GM12878 (cell line): ENCODE data around the gene MIPOL1. TPM values are rescaled to one million over a fixed set of nuclear protein-coding genes. Genes with fewer than 3 reads are reported as not detected.

Experiments
- ATAC-seq: fragments of 200-7000 bp; cut with Tn5 transposase; 3 replicates; pipeline ENCODE4 v1.9.1; 2020; ENCODE audit warnings: mild to moderate bottlenecking, moderate library complexity
- BruUV-seq: library from RNA; stranded (reverse); fragments of 400-500 nt; replicated peaks from 2 replicates; lab custom pipeline; 2021; lab: Mats Ljungman, UMichigan
- CTCF ChIA-PET: fragments of 300-600 bp; sonication (Branson Sonifier 250); formaldehyde crosslinking; extraction: SDS; loops from one replicate; lab custom pipeline; 2021; ENCODE audit warnings: inconsistent platforms; lab: Yijun Ruan, JAX
- POLR2A ChIA-PET: fragments of 350-600 bp; formaldehyde crosslinking; extraction: SDS; loops from one replicate; lab custom pipeline; 2021; ENCODE audit warnings: inconsistent platforms; lab: Charles Lee
- RAD21 ChIA-PET: fragments of 300-600 bp; sonication (Branson Sonifier 250); formaldehyde crosslinking; loops from one replicate; lab custom pipeline; 2023; ENCODE audit warnings: antibody characterized with exemption; ENCODE audit not compliant: unreplicated experiment; lab: Charles Lee
- SMC1A ChIA-PET: fragments of 300-600 bp; sonication (Branson Sonifier 250); formaldehyde crosslinking; loops from one replicate; lab custom pipeline; 2023; ENCODE audit not compliant: unreplicated experiment, uncharacterized antibody; lab: Charles Lee
- DNase-seq: peaks from one replicate; pipeline ENCODE4 v3.0.0-alpha.2; 2011; ENCODE audit warnings: low read depth, low spot score
- FAIRE-seq: peaks from 3 replicates; lab custom pipeline; 2011; peaks lifted over from hg19 to GRCh38; lab: Jason Lieb, UNC
- H2AFZ ChIP-seq: 2 replicates; pipeline ENCODE4 v1.6.0; 2011; ENCODE audit warnings: low read depth, low read length, control low read depth; ENCODE audit not compliant: control insufficient read depth
- H3K27ac ChIP-seq: 2 replicates; pipeline ENCODE4 v1.5.1; 2011; ENCODE audit warnings: control low read depth; ENCODE audit not compliant: control insufficient read depth, insufficient read depth
- H3K27me3 ChIP-seq, 2 experiments: replicated peaks in 1 of 2; 2 replicates each; pipeline versions ENCODE4 v1.6.0 to v1.6.1; 2011; ENCODE audit warnings: low read length in 1 of 2; ENCODE audit not compliant: control insufficient read depth in 2 of 2, insufficient read depth in 2 of 2
- H3K36me3 ChIP-seq, 2 experiments: 2 replicates each; pipeline ENCODE4 v1.5.1; 2011; ENCODE audit warnings: low read length in 1 of 2; ENCODE audit not compliant: control insufficient read depth in 2 of 2, insufficient read depth in 2 of 2
- H3K4me1 ChIP-seq: 2 replicates; pipeline ENCODE4 v1.6.1; 2011; ENCODE audit warnings: mild to moderate bottlenecking, low read length, moderate library complexity, mixed read lengths; ENCODE audit not compliant: control insufficient read depth, insufficient read depth
- H3K4me2 ChIP-seq: 2 replicates; pipeline ENCODE4 v1.6.0; 2011; ENCODE audit warnings: control low read depth; ENCODE audit not compliant: control insufficient read depth, insufficient read depth
- H3K4me3 ChIP-seq: fragments of 200-600 bp; sonication (generic); 2 replicates; pipeline ENCODE4 v1.5.1; 2016
- H3K79me2 ChIP-seq: 2 replicates; pipeline ENCODE4 v1.6.0; 2011; ENCODE audit warnings: low read length; ENCODE audit not compliant: control insufficient read depth, insufficient read depth
- H3K9ac ChIP-seq: 2 replicates; pipeline ENCODE4 v1.8.0; 2011; ENCODE audit warnings: low read length, control low read depth, mixed read lengths; ENCODE audit not compliant: control insufficient read depth, insufficient read depth
- H3K9me3 ChIP-seq: replicated peaks from 3 replicates; pipeline ENCODE4 v1.5.1; 2011; ENCODE audit warnings: mild to moderate bottlenecking, low read length; ENCODE audit not compliant: control insufficient read depth, insufficient read depth
- H4K20me1 ChIP-seq: 2 replicates; pipeline ENCODE4 v1.6.0; 2011; ENCODE audit not compliant: control insufficient read depth, insufficient read depth
- CEBPB ChIP-seq, 2 experiments: fragments of 150-350 bp in 1 of 2; IDR thresholded peaks; 2 replicates each; pipeline ENCODE4 v1.6.1; 2012 to 2014; ENCODE audit warnings: low read depth in 2 of 2, low read length in 2 of 2, borderline replicate concordance in 1 of 2, inconsistent platforms in 1 of 2
- CTCF ChIP-seq, 3 experiments: IDR thresholded peaks in 2 of 3; conservative IDR thresholded peaks in 1 of 3; 2 replicates each; pipeline ENCODE4 v1.5.1; 2011; ENCODE audit warnings: low read depth in 3 of 3, low read length in 3 of 3, mild to moderate bottlenecking in 3 of 3, control low read depth in 2 of 3, moderate library complexity in 2 of 3, inconsistent platforms in 1 of 3, mixed read lengths in 1 of 3; ENCODE audit not compliant: control insufficient read depth in 2 of 3, insufficient read depth in 1 of 3; ENCODE audit errors: extremely low read depth in 1 of 3
- CUX1 ChIP-seq: IDR thresholded peaks from 2 replicates; pipeline ENCODE4 v1.6.1; 2012; ENCODE audit warnings: improper control_type of control experiment, low read depth, low read length; ENCODE audit not compliant: insufficient replicate concordance
- GATAD2B ChIP-seq: fragments of 450-650 bp; conservative IDR thresholded peaks from 2 replicates; pipeline ENCODE4 v1.6.1; 2017; ENCODE audit warnings: low read depth, mild to moderate bottlenecking, moderate library complexity
- IRF4 ChIP-seq: IDR thresholded peaks from 2 replicates; pipeline ENCODE4 v1.6.1; 2011; ENCODE audit warnings: low read depth, low read length
- MEF2A ChIP-seq: IDR thresholded peaks from 2 replicates; pipeline ENCODE4 v1.6.1; 2011; ENCODE audit warnings: low read depth, mild to moderate bottlenecking, low read length, moderate library complexity; ENCODE audit not compliant: insufficient read depth
- NFIC ChIP-seq: IDR thresholded peaks from 2 replicates; pipeline ENCODE4 v1.6.1; 2012; ENCODE audit warnings: low read depth, mild to moderate bottlenecking, inconsistent platforms, low read length, moderate library complexity
- NR2F1 ChIP-seq: fragments of 450-650 bp; conservative IDR thresholded peaks from 2 replicates; pipeline ENCODE4 v1.6.1; 2017; ENCODE audit warnings: mild to moderate bottlenecking
- SKIL ChIP-seq: fragments of 450-650 bp; IDR thresholded peaks from 2 replicates; pipeline ENCODE4 v1.6.1; 2017; ENCODE audit warnings: mild to moderate bottlenecking, low read depth, inconsistent platforms; ENCODE audit not compliant: poor library complexity, severe bottlenecking
- SUPT20H ChIP-seq: IDR thresholded peaks from 2 replicates; pipeline ENCODE4 v1.6.1; 2011; ENCODE audit warnings: low read depth, mild to moderate bottlenecking, low read length, moderate library complexity, borderline replicate concordance; ENCODE audit not compliant: control insufficient read depth
- TCF3 ChIP-seq: IDR thresholded peaks from 2 replicates; pipeline ENCODE4 v1.6.1; 2012; ENCODE audit warnings: low read depth, mild to moderate bottlenecking, low read length, borderline replicate concordance; ENCODE audit not compliant: insufficient read depth
- TCF7 ChIP-seq: IDR thresholded peaks from 2 replicates; pipeline ENCODE4 v1.6.1; 2014; ENCODE audit warnings: antibody characterized with exemption, borderline replicate concordance
- USF2 ChIP-seq: IDR thresholded peaks from 2 replicates; pipeline ENCODE4 v1.6.1; 2011; ENCODE audit warnings: low read depth, low read length, improper control_type of control experiment, borderline replicate concordance
- in situ Hi-C: fragments of 300-500 bp; cut with MboI; formaldehyde crosslinking; loops from 9 replicates; pipeline ENCODE4 v1.14.3; 2018; ENCODE audit warnings: mixed read lengths
- intact Hi-C: fragments of 100-400 bp; cut with micrococcal nuclease; formaldehyde crosslinking; loops from one replicate; pipeline ENCODE4 v1.14.2; 2022; ENCODE audit not compliant: unreplicated experiment
- polyA plus RNA-seq, 11 experiments: library from polyadenylated mRNA; depleted of rRNA in 4 of 11; unstranded in 6 of 11; stranded (reverse) in 5 of 11; fragments of >200 nt; fragmentation: Nextera tagmentation in 4 of 11; fragmentation: Illumina TruSeq in 1 of 11; extraction: Ambion mirVana in 4 of 11; extraction: Trizol in 1 of 11; gene quantifications; 1 replicate in 1 of 11; 2 replicates in 10 of 11; pipeline versions ENCODE4 v1.2.1 to v1.2.3, GENCODE V29; 2011 to 2016; ENCODE audit warnings: inconsistent platforms in 2 of 11, missing spikeins in 2 of 11, low read depth in 1 of 11
- total RNA-seq, 4 experiments: library from RNA; depleted of rRNA in 3 of 4; stranded (reverse); fragments of >200 nt in 3 of 4; fragmentation: Illumina TruSeq in 1 of 4; extraction: Trizol in 1 of 4; gene quantifications; 2 replicates each; pipeline versions ENCODE4 v1.2.1 to v1.2.3, GENCODE V29; 2013 to 2021

The MIPOL1 gene
- total and polyA plus RNA-seq, 10 of the 15 experiments (the other 5 are each of a cell fraction or from before 2014, with no cell fraction given) = 0.06 TPM; not detected in 9

- intact Hi-C loops (no loop called here), in situ Hi-C loops (no loop called here)
- ChIA-PET CTCF (no interaction called here), SMC1A (no interaction called here), POLR2A (no interaction called here), RAD21 (no interaction called here)
- H3K9ac ChIP-seq = no peak overlapping the region
- FAIRE-seq (no peak), ATAC-seq (no peak), DNase-seq (no peak)
- BruUV-seq = no TSS peak
- no peaks in the 10 kb centered on the region for H3K4me1 ChIP-seq
- no peak overlapping the region for H2AFZ ChIP-seq
- H3K4me2 ChIP-seq = no peak overlapping the region
- H3K79me2 ChIP-seq = no peaks in the 10 kb centered on the region
- no peaks in the 10 kb centered on the region for H3K9me3 ChIP-seq
- no peaks in the 10 kb centered on the region for H3K36me3 ChIP-seq
- H3K27ac ChIP-seq = no peak overlapping the region
- no peaks in the 10 kb centered on the region for H4K20me1 ChIP-seq
- no peaks in the 10 kb centered on the region for H3K27me3 ChIP-seq
- H3K4me3 ChIP-seq = no peak overlapping the region
- TF ChIP-seq CUX1 = no peak
- TF ChIP-seq USF2 = no peak
- TF ChIP-seq TCF7 = no peak
- TF ChIP-seq CTCF (IDR thresholded peaks at IDR 0.05 in 2 of 3, conservative IDR thresholded peaks at IDR 0.05 in 1 of 3; ENCODE audit: control insufficient read depth in 2 of 3, extremely low read depth in 1 of 3, insufficient read depth in 1 of 3, low read depth in 3 of 3, low read length in 3 of 3) = no peak
- no peak for TF ChIP-seq MEF2A
- no peak for TF ChIP-seq CEBPB (IDR thresholded peaks at IDR 0.05; ENCODE audit: borderline replicate concordance in 1 of 2, low read depth in 2 of 2, low read length in 2 of 2)
- no peak for TF ChIP-seq SUPT20H
- TF ChIP-seq NFIC = no peak
- TF ChIP-seq NR2F1 = no peak
- TF ChIP-seq SKIL = no peak
- no peak for TF ChIP-seq TCF3
- TF ChIP-seq IRF4 = no peak
- no peak for TF ChIP-seq GATAD2B
These were observed 268.4 kb downstream of the MIPOL1 start for GRCh38 chr14:37466003-37466622.
